Measurements from ENCODE around the gene CAVIN2. TPM values are rescaled to one million over a fixed set of nuclear protein-coding genes. Genes with fewer than 3 reads are reported as not detected.

Gene CAVIN2
- total RNA-seq = 100 to 1,000 TPM; 141 to 160 TPM
- polyA plus RNA-seq = 10 to 100 TPM; 55.1 to 67.5 TPM
- long read RNA-seq, donor 1, transcript CAVIN2-201 (2 exons, 3,229 nt) = major isoform, 48 of 113 reads
- long read RNA-seq, donor 1, partial matches to known transcripts = 65 of 113 reads
- long read RNA-seq, donor 1, other reads (novel, unspliced or antisense) = 0 of 113 reads
- long read RNA-seq, donor 2, transcript CAVIN2-201 (2 exons, 3,229 nt) = major isoform, 12 of 12 reads
- long read RNA-seq, donor 2, partial matches to known transcripts = 0 of 12 reads
- long read RNA-seq, donor 2, other reads (novel, unspliced or antisense) = 0 of 12 reads
- long read RNA-seq, donor 3, transcript CAVIN2-201 (2 exons, 3,229 nt) = major isoform, 39 of 39 reads
- long read RNA-seq, donor 3, partial matches to known transcripts = 0 of 39 reads
- long read RNA-seq, donor 3, other reads (novel, unspliced or antisense) = 0 of 39 reads
- long read RNA-seq, donor 4, transcript CAVIN2-201 (2 exons, 3,229 nt) = major isoform, 22 of 22 reads
- long read RNA-seq, donor 4, partial matches to known transcripts = 0 of 22 reads
- long read RNA-seq, donor 4, other reads (novel, unspliced or antisense) = 0 of 22 reads
- long read RNA-seq, donor 5, transcript CAVIN2-201 (2 exons, 3,229 nt) = major isoform, 60 of 92 reads
- long read RNA-seq, donor 5, partial matches to known transcripts = 32 of 92 reads
- long read RNA-seq, donor 5, other reads (novel, unspliced or antisense) = 0 of 92 reads

GRCh38 chr2:191846515-191847476, at the start of gene CAVIN2:
CAVIN2 (minus strand) TSS chr2:191847088; CDS start chr2:191846925, 163 bp downstream.
- H3K27ac ChIP-seq (ENCODE audit: low read depth in 1 of 2, low read length in 1 of 2) = peak within 1 kb of the TSS; percentile 95 to 96
- no peak for TF ChIP-seq CTCF (IDR thresholded peaks at IDR 0.05; ENCODE audit: control extremely low read depth, extremely low read depth)
- H3K4me1 ChIP-seq (ENCODE audit: control insufficient read depth in 5 of 5, insufficient read depth in 5 of 5, low read length in 5 of 5) = peaks cover 2 to 21% (median 12%) of the 10 kb centered on the region in 5 donors
- H3K9me3 ChIP-seq (ENCODE audit: control insufficient read depth in 4 of 4, insufficient read depth in 3 of 4, low read length in 3 of 4) = no peaks in the 10 kb centered on the region
- DNase-seq = peak; percentile 76 to 91 (median 89)
- peak; percentile 85 for ATAC-seq (ENCODE audit: insufficient read depth, low FRiP score)
- WGBS, 2 donors = 8 to 11% methylated on average over 31 of the region's 31 CpGs
- H3K9ac ChIP-seq (ENCODE audit: insufficient read depth in 1 of 2, low read length in 2 of 2) = peak within 1 kb of the TSS; percentile 60 to 69
- H3K27me3 ChIP-seq (ENCODE audit: control insufficient read depth in 3 of 3, insufficient read depth in 3 of 3, low read length in 2 of 3) = no peaks in the 10 kb centered on the region
- peak within 1 kb of the TSS; percentile 72 for H3K4me3 ChIP-seq
- no peaks in the 10 kb centered on the region for H3K36me3 ChIP-seq (ENCODE audit: control insufficient read depth in 4 of 4, insufficient read depth in 4 of 4, low read length in 4 of 4)

GRCh38 chr2:191895743-191896142, 48.9 kb upstream of the CAVIN2 start:
- Histone ChIP-seq H3K4me1 (ENCODE audit: control insufficient read depth in 5 of 5, insufficient read depth in 5 of 5, low read length in 5 of 5) (no peaks in the 10 kb centered on the region), H3K27me3 (ENCODE audit: control insufficient read depth in 3 of 3, insufficient read depth in 3 of 3, low read length in 2 of 3) (no peaks in the 10 kb centered on the region), H3K9ac (ENCODE audit: insufficient read depth in 1 of 2, low read length in 2 of 2) (no peak overlapping the region), H3K9me3 (ENCODE audit: control insufficient read depth in 4 of 4, insufficient read depth in 3 of 4, low read length in 3 of 4) (peaks cover 0 to 3% (median 0%) of the 10 kb centered on the region in 4 donors), H3K4me3 (no peak overlapping the region), H3K27ac (ENCODE audit: low read depth in 1 of 2, low read length in 1 of 2) (no peak overlapping the region), H3K36me3 (ENCODE audit: control insufficient read depth in 4 of 4, insufficient read depth in 4 of 4, low read length in 4 of 4) (no peaks in the 10 kb centered on the region)
- 34 to 64% methylated on average over 2 of the region's 2 CpGs for WGBS, 2 donors
- no peak for DNase-seq
- ATAC-seq (ENCODE audit: insufficient read depth, low FRiP score) = no peak
- no peak for TF ChIP-seq CTCF (IDR thresholded peaks at IDR 0.05; ENCODE audit: control extremely low read depth, extremely low read depth)

GRCh38 chr2:191895195-191895594, 48.3 kb upstream of the CAVIN2 start:
- TF ChIP-seq CTCF (IDR thresholded peaks at IDR 0.05; ENCODE audit: control extremely low read depth, extremely low read depth) = no peak
- Histone ChIP-seq H3K27ac (ENCODE audit: low read depth in 1 of 2, low read length in 1 of 2) (no peak overlapping the region), H3K27me3 (ENCODE audit: control insufficient read depth in 3 of 3, insufficient read depth in 3 of 3, low read length in 2 of 3) (no peaks in the 10 kb centered on the region), H3K4me1 (ENCODE audit: control insufficient read depth in 5 of 5, insufficient read depth in 5 of 5, low read length in 5 of 5) (no peaks in the 10 kb centered on the region), H3K9ac (ENCODE audit: insufficient read depth in 1 of 2, low read length in 2 of 2) (no peak overlapping the region), H3K4me3 (no peak overlapping the region), H3K36me3 (ENCODE audit: control insufficient read depth in 4 of 4, insufficient read depth in 4 of 4, low read length in 4 of 4) (no peaks in the 10 kb centered on the region), H3K9me3 (ENCODE audit: control insufficient read depth in 4 of 4, insufficient read depth in 3 of 4, low read length in 3 of 4) (peaks cover 0 to 3% (median 0%) of the 10 kb centered on the region in 4 donors)
- whole genome bisulfite sequencing, 2 donors = 94 to 100% methylated on average over 4 of the region's 4 CpGs
- ATAC-seq (ENCODE audit: insufficient read depth, low FRiP score) (no peak), DNase-seq (no peak)

All from lung (tissue), 16 donors.